BE2C (cell line): ENCODE data around the gene PACRG.

Source experiments
- DNase-seq: peaks from one replicate; pipeline ENCODE4 v3.0.0-alpha.2; 2020
- H3K27me3 ChIP-seq: fragments of 250-450 bp; sonication (Bioruptor Pico); 2 replicates; pipeline ENCODE4 v1.5.1; 2020; ENCODE audit warnings: mild to moderate bottlenecking
- H3K36me3 ChIP-seq: fragments of 250-450 bp; sonication (Bioruptor Pico); 2 replicates; pipeline ENCODE4 v1.5.1; 2020; ENCODE audit warnings: mild to moderate bottlenecking
- H3K4me1 ChIP-seq: fragments of 250-450 bp; sonication (Bioruptor Pico); 2 replicates; pipeline ENCODE4 v1.5.1; 2020
- H3K4me3 ChIP-seq: 2 replicates; pipeline ENCODE4 v1.5.1; 2011; ENCODE audit warnings: low read depth, low read length
- H3K9me3 ChIP-seq: fragments of 250-450 bp; sonication (Bioruptor Pico); 2 replicates; pipeline ENCODE4 v1.5.1; 2020
- CTCF ChIP-seq: IDR thresholded peaks from 2 replicates; pipeline ENCODE4 v1.5.1; 2012; ENCODE audit warnings: mild to moderate bottlenecking, low read depth, low read length

The PACRG gene

GRCh38 chr6:162697872-162698403 lies 29.8 kb upstream of the PACRG start:
- Histone ChIP-seq H3K36me3 (no peaks in the 10 kb centered on the region), H3K9me3 (no peaks in the 10 kb centered on the region), H3K27me3 (no peaks in the 10 kb centered on the region), H3K4me3 (no peak overlapping the region), H3K4me1 (peaks cover 6% of the 10 kb centered on the region)
- no peak for DNase-seq
- no peak for TF ChIP-seq CTCF

GRCh38 chr6:162698440-162698839 lies 29.3 kb upstream of the PACRG start:
- Histone ChIP-seq H3K27me3 (no peaks in the 10 kb centered on the region), H3K4me3 (no peak overlapping the region), H3K9me3 (no peaks in the 10 kb centered on the region), H3K36me3 (no peaks in the 10 kb centered on the region), H3K4me1 (peaks cover 6% of the 10 kb centered on the region)
- DNase-seq, result no peak
- TF ChIP-seq CTCF, result no peak

GRCh38 chr6:162699961-162700360 lies 27.8 kb upstream of the PACRG start:
- Histone ChIP-seq H3K4me3 (no peak overlapping the region), H3K4me1 (peaks cover 6% of the 10 kb centered on the region), H3K27me3 (no peaks in the 10 kb centered on the region), H3K9me3 (no peaks in the 10 kb centered on the region), H3K36me3 (no peaks in the 10 kb centered on the region)
- TF ChIP-seq CTCF, result no peak
- no peak for DNase-seq

GRCh38 chr6:162700966-162701365 lies 26.8 kb upstream of the PACRG start:
- no peak for TF ChIP-seq CTCF
- H3K27me3 ChIP-seq, result no peaks in the 10 kb centered on the region
- DNase-seq, result no peak
- no peak overlapping the region for H3K4me3 ChIP-seq
- H3K9me3 ChIP-seq, result no peaks in the 10 kb centered on the region
- H3K36me3 ChIP-seq, result no peaks in the 10 kb centered on the region
- H3K4me1 ChIP-seq, result peaks cover 12% of the 10 kb centered on the region

- Histone ChIP-seq H3K36me3 (no peaks in the 10 kb centered on the region), H3K27me3 (no peaks in the 10 kb centered on the region), H3K4me1 (peaks cover 12% of the 10 kb centered on the region), H3K4me3 (no peak overlapping the region), H3K9me3 (no peaks in the 10 kb centered on the region)
- DNase-seq, result no peak
- TF ChIP-seq CTCF, result no peak
These were observed 26.2 kb upstream of the PACRG start for GRCh38 chr6:162701551-162701950.

- Histone ChIP-seq H3K4me1 (peaks cover 12% of the 10 kb centered on the region), H3K9me3 (no peaks in the 10 kb centered on the region), H3K4me3 (no peak overlapping the region), H3K27me3 (no peaks in the 10 kb centered on the region), H3K36me3 (no peaks in the 10 kb centered on the region)
- no peak for TF ChIP-seq CTCF
- no peak for DNase-seq
These were observed 25.3 kb upstream of the PACRG start for GRCh38 chr6:162702446-162702845.
